Trophoblast cell (in vitro differentiated cells and primary cell): ENCODE results near the gene IER5L.

Source experiments
- DNase-seq, 2 donors: peaks; one replicate each; pipeline ENCODE4 v3.0.0-alpha.2; 2016
- H2AFZ ChIP-seq: 2 replicates; pipeline ENCODE4 v1.6.1; 2013; ENCODE audit warnings: low read length, moderate library complexity, mild to moderate bottlenecking; ENCODE audit not compliant: insufficient read depth, poor library complexity
- H2AK5ac ChIP-seq: 2 replicates; pipeline ENCODE4 v1.6.1; 2013; ENCODE audit warnings: mild to moderate bottlenecking, low read length
- H2BK120ac ChIP-seq: 2 replicates; pipeline ENCODE4 v1.6.1; 2013; ENCODE audit warnings: low read length, mild to moderate bottlenecking, moderate library complexity; ENCODE audit not compliant: insufficient read depth, poor library complexity
- H2BK12ac ChIP-seq: 2 replicates; pipeline ENCODE4 v1.6.1; 2013; ENCODE audit warnings: mild to moderate bottlenecking, low read length, moderate library complexity
- H2BK5ac ChIP-seq: 2 replicates; pipeline ENCODE4 v1.6.1; 2013; ENCODE audit warnings: low read length, low read depth, moderate library complexity, mild to moderate bottlenecking; ENCODE audit not compliant: poor library complexity
- H3K14ac ChIP-seq: 2 replicates; pipeline ENCODE4 v1.6.1; 2013; ENCODE audit warnings: mild to moderate bottlenecking, low read length
- H3K18ac ChIP-seq: 2 replicates; pipeline ENCODE4 v1.6.1; 2013; ENCODE audit warnings: mild to moderate bottlenecking, low read length
- H3K23ac ChIP-seq: 2 replicates; pipeline ENCODE4 v1.6.1; 2013; ENCODE audit warnings: low read length
- H3K27ac ChIP-seq: 2 replicates; pipeline ENCODE4 v1.5.1; 2013; ENCODE audit warnings: low read depth, mild to moderate bottlenecking, inconsistent platforms, low read length, moderate library complexity
- H3K27me3 ChIP-seq: 2 replicates; pipeline ENCODE4 v1.6.1; 2013; ENCODE audit warnings: inconsistent platforms, mild to moderate bottlenecking, low read length, moderate library complexity; ENCODE audit not compliant: insufficient read depth
- H3K36me3 ChIP-seq, 2 experiments: 1 replicate in 1 of 2; 2 replicates in 1 of 2; pipeline ENCODE4 v1.6.1; 2013; ENCODE audit warnings: low read length in 2 of 2, mild to moderate bottlenecking in 2 of 2, moderate library complexity in 1 of 2; ENCODE audit not compliant: insufficient read depth in 2 of 2, control insufficient read depth in 1 of 2
- H3K4ac ChIP-seq: 2 replicates; pipeline ENCODE4 v1.6.1; 2013; ENCODE audit warnings: low read depth, mild to moderate bottlenecking, low read length, moderate library complexity
- H3K4me1 ChIP-seq, 2 experiments: 1 replicate in 1 of 2; 2 replicates in 1 of 2; pipeline ENCODE4 v1.6.1; 2013; ENCODE audit warnings: low read length in 2 of 2, mild to moderate bottlenecking in 2 of 2, moderate library complexity in 1 of 2; ENCODE audit not compliant: insufficient read depth in 2 of 2, control insufficient read depth in 1 of 2
- H3K4me2 ChIP-seq: 2 replicates; pipeline ENCODE4 v1.6.1; 2013; ENCODE audit warnings: inconsistent platforms, mild to moderate bottlenecking, low read length, moderate library complexity
- H3K4me3 ChIP-seq: 2 replicates; pipeline ENCODE4 v1.5.1; 2013; ENCODE audit warnings: mild to moderate bottlenecking, low read depth, low read length, inconsistent platforms
- H3K79me1 ChIP-seq: one replicate; pipeline ENCODE4 v1.6.1; 2013; ENCODE audit warnings: low read length
- H3K79me2 ChIP-seq: 2 replicates; pipeline ENCODE4 v1.6.1; 2013; ENCODE audit warnings: low read length, mild to moderate bottlenecking; ENCODE audit not compliant: control insufficient read depth, insufficient read depth, poor library complexity
- H3K9ac ChIP-seq: 2 replicates; pipeline ENCODE4 v1.6.1; 2013; ENCODE audit warnings: mild to moderate bottlenecking, low read length
- H3K9me3 ChIP-seq: 2 replicates; pipeline ENCODE4 v1.6.1; 2013; ENCODE audit warnings: low read depth, mild to moderate bottlenecking, control low read depth, inconsistent platforms, low read length; ENCODE audit not compliant: insufficient read depth
- H4K12ac ChIP-seq: 2 replicates; pipeline ENCODE4 v1.6.1; 2013; ENCODE audit warnings: low read depth, mild to moderate bottlenecking, low read length, moderate library complexity
- H4K8ac ChIP-seq: 2 replicates; pipeline ENCODE4 v1.6.1; 2013; ENCODE audit warnings: low read depth, mild to moderate bottlenecking, low read length, moderate library complexity
- H4K91ac ChIP-seq: one replicate; pipeline ENCODE4 v1.6.1; 2013; ENCODE audit warnings: low read depth, mild to moderate bottlenecking, low read length, moderate library complexity
- WGBS: extraction: QIAGEN DNeasy Blood & Tissue Kit; methylation state at CpG from one replicate; pipeline ENCODE4 v1.1.7; 2013; ENCODE audit warnings: missing lambda C conversion rate; ENCODE audit not compliant: insufficient read length, insufficient coverage; ENCODE audit errors: extremely low coverage; 5-methylcytosine and 5-hydroxymethylcytosine counted together

IER5L gene

GRCh38 chr9:129213551-129213950 lies 35.5 kb upstream of the IER5L start:
- Histone ChIP-seq H3K18ac (no peak overlapping the region), H3K36me3 (no peaks in the 10 kb centered on the region), H3K79me1 (peaks cover under 1% of the 10 kb centered on the region), H3K4me1 (peaks cover 8 to 9% of the 10 kb centered on the region in 2 experiments), H4K8ac (no peak overlapping the region), H3K23ac (no peak overlapping the region), H3K27me3 (no peaks in the 10 kb centered on the region), H3K27ac (no peak overlapping the region), H3K4ac (no peak overlapping the region), H3K14ac (no peak overlapping the region), H4K12ac (no peak overlapping the region), H2BK12ac (no peak overlapping the region), H3K9ac (no peak overlapping the region), H3K4me3 (no peak overlapping the region), H4K91ac (no peak overlapping the region), H2AFZ (no peak overlapping the region), H2BK5ac (no peak overlapping the region), H3K4me2 (no peak overlapping the region), H2BK120ac (no peak overlapping the region), H2AK5ac (no peak overlapping the region), H3K79me2 (no peaks in the 10 kb centered on the region), H3K9me3 (peaks cover 3% of the 10 kb centered on the region)
- no peak for DNase-seq
- no CpG with 5 or more reads among the region's 5 CpGs for WGBS

DNA sequence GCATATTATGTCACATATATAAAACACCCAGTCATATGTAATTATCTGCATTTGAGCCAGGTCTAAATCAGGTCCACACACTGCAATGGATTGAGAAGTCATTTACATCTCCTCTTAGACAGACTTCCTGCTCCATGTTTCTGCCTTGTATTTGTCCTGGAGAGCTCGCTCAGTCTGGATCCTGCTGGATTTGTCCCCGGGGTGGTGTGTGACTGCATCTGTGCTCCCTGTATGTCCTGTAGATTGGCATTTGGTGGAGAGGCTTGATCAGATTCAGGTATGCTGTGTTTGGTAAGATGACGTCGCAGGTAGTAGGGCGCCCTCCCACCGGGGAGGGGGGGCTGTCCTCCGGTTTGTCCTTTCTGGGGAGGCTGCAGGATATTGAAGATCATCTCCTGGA lies 33.6 kb upstream of the IER5L start:
- Histone ChIP-seq H2AK5ac (no peak overlapping the region), H2BK120ac (no peak overlapping the region), H3K4me3 (no peak overlapping the region), H3K4me2 (no peak overlapping the region), H3K4ac (no peak overlapping the region), H4K91ac (no peak overlapping the region), H3K4me1 (peaks cover 14 to 16% of the 10 kb centered on the region in 2 experiments), H3K23ac (no peak overlapping the region), H3K14ac (no peak overlapping the region), H3K18ac (no peak overlapping the region), H4K12ac (no peak overlapping the region), H3K79me2 (no peaks in the 10 kb centered on the region), H3K27ac (no peak overlapping the region), H3K27me3 (no peaks in the 10 kb centered on the region), H3K9ac (no peak overlapping the region), H3K79me1 (peaks cover 2% of the 10 kb centered on the region), H3K9me3 (no peaks in the 10 kb centered on the region), H2BK12ac (no peak overlapping the region), H3K36me3 (no peaks in the 10 kb centered on the region), H2BK5ac (no peak overlapping the region), H4K8ac (no peak overlapping the region), H2AFZ (no peak overlapping the region)
- DNase-seq, result no peak
- WGBS, result no CpG with 5 or more reads among the region's 7 CpGs

DNA sequence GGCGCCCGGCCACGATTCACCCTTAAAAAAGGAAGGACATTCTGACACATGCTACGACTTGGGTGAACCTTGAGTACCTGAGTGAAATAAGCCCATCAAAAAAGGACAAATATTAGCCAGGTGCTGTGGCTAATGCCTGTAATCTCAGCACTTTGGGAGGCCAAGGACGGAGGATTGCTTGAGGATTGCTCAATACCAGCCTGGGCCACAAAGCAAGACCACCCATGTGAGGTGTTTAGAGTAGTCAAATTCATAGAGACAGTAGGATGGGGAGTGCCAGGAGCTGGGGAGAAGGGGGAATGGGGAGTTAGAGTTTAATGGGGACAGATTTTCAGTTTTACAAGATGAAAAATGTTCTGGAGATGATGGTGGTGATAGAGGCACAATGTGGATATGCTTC lies 32.1 kb upstream of the IER5L start:
- no peaks in the 10 kb centered on the region for H3K27me3 ChIP-seq
- H3K4ac ChIP-seq, result no peak overlapping the region
- H3K27ac ChIP-seq, result no peak overlapping the region
- H3K14ac ChIP-seq, result no peak overlapping the region
- no peak overlapping the region for H2AK5ac ChIP-seq
- no peaks in the 10 kb centered on the region for H3K36me3 ChIP-seq
- H2BK12ac ChIP-seq, result no peak overlapping the region
- no peak overlapping the region for H3K4me2 ChIP-seq
- no peak for DNase-seq
- H4K12ac ChIP-seq, result no peak overlapping the region
- no CpG with 5 or more reads among the region's 5 CpGs for WGBS
- no peak overlapping the region for H2AFZ ChIP-seq
- no peak overlapping the region for H3K9ac ChIP-seq
- no peak overlapping the region for H4K8ac ChIP-seq
- H3K18ac ChIP-seq, result no peak overlapping the region
- H3K4me3 ChIP-seq, result no peak overlapping the region
- no peak overlapping the region for H2BK5ac ChIP-seq
- no peaks in the 10 kb centered on the region for H3K79me2 ChIP-seq
- H3K79me1 ChIP-seq, result peaks cover 2% of the 10 kb centered on the region
- H4K91ac ChIP-seq, result no peak overlapping the region
- peaks cover 2% of the 10 kb centered on the region for H3K9me3 ChIP-seq
- H2BK120ac ChIP-seq, result no peak overlapping the region
- peaks cover 14 to 16% of the 10 kb centered on the region in 2 experiments for H3K4me1 ChIP-seq
- H3K23ac ChIP-seq, result no peak overlapping the region

GRCh38 chr9:129209580-129209979 lies 31.5 kb upstream of the IER5L start:
- DNase-seq, result no peak
- Histone ChIP-seq H3K4me3 (no peak overlapping the region), H3K9me3 (peaks cover 2% of the 10 kb centered on the region), H2BK120ac (no peak overlapping the region), H3K9ac (no peak overlapping the region), H3K23ac (no peak overlapping the region), H3K36me3 (no peaks in the 10 kb centered on the region), H4K12ac (no peak overlapping the region), H2BK5ac (no peak overlapping the region), H2AFZ (no peak overlapping the region), H3K27me3 (no peaks in the 10 kb centered on the region), H3K18ac (no peak overlapping the region), H3K4ac (no peak overlapping the region), H3K27ac (no peak overlapping the region), H2BK12ac (no peak overlapping the region), H4K8ac (no peak overlapping the region), H3K79me1 (peaks cover 2% of the 10 kb centered on the region), H3K4me2 (no peak overlapping the region), H2AK5ac (no peak overlapping the region), H4K91ac (no peak overlapping the region), H3K79me2 (no peaks in the 10 kb centered on the region), H3K4me1 (peaks cover 14 to 16% of the 10 kb centered on the region in 2 experiments), H3K14ac (no peak overlapping the region)
- no CpG with 5 or more reads among the region's 7 CpGs for WGBS
